ENCODE data around the gene COG4.

GRCh38 chr16:70561623-70562022, 38.3 kb upstream of the COG4 start:
- TF ChIP-seq MAX (IDR thresholded peaks at IDR 0.05) (no peak), KDM1A (IDR thresholded peaks at IDR 0.05; ENCODE audit: low read depth) (no peak), REST (IDR thresholded peaks at IDR 0.05) (no peak), POLR2A (IDR thresholded peaks at IDR 0.05; ENCODE audit: low read length) (no peak), CTCF (IDR thresholded peaks at IDR 0.05) (no peak), ZFP36 (IDR thresholded peaks at IDR 0.05; ENCODE audit: borderline replicate concordance, partially characterized antibody) (no peak), HDAC2 (IDR thresholded peaks at IDR 0.05) (no peak)

All from A549 (cell line).